ENCODE measurements around the gene CDK5RAP1. TPM values are rescaled to one million over a fixed set of nuclear protein-coding genes. Genes with fewer than 3 reads are reported as not detected.
A peak's percentile ranks its signal among the peaks of the same experiment; 100 is the strongest.

The CDK5RAP1 gene
- total RNA-seq, 4 donors from 2014 or later = 11.6 to 45.0 (median 22.4) TPM

DNA sequence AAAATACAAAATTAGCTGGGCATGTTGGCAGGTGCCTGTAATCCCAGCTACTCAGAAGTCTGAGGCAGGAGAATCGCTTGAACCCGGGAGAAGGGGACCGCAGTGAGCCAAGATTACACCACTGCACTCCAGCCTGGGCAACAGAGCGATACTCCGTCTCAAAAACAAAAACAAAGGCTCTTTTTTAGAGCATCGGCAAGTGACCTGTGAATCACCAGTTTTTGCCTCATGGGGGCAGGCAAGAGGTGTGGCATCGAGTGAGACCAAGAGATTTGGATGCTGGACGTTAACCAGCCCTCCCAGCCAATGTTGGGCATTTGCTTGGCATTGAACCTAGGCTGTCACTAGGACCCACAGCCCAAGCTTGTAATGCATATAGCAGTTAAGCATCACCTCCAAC lies 14.6 kb upstream of the CDK5RAP1 start:
- Histone ChIP-seq H3K4me1 (peaks cover 0 to 7% (median 0%) of the 10 kb centered on the region in 3 donors), H3K36me3 (peaks cover 0 to 52% of the 10 kb centered on the region in 2 donors), H3K27me3 (no peaks in the 10 kb centered on the region), H3K9me3 (no peaks in the 10 kb centered on the region), H3K4me3 (no peak overlapping the region), H3K27ac (no peak overlapping the region)
- no peak for TF ChIP-seq EP300 (IDR thresholded peaks at IDR 0.05)
- no peak for TF ChIP-seq POLR2AphosphoS5 (IDR thresholded peaks at IDR 0.05)
- TF ChIP-seq, protein P1, sequence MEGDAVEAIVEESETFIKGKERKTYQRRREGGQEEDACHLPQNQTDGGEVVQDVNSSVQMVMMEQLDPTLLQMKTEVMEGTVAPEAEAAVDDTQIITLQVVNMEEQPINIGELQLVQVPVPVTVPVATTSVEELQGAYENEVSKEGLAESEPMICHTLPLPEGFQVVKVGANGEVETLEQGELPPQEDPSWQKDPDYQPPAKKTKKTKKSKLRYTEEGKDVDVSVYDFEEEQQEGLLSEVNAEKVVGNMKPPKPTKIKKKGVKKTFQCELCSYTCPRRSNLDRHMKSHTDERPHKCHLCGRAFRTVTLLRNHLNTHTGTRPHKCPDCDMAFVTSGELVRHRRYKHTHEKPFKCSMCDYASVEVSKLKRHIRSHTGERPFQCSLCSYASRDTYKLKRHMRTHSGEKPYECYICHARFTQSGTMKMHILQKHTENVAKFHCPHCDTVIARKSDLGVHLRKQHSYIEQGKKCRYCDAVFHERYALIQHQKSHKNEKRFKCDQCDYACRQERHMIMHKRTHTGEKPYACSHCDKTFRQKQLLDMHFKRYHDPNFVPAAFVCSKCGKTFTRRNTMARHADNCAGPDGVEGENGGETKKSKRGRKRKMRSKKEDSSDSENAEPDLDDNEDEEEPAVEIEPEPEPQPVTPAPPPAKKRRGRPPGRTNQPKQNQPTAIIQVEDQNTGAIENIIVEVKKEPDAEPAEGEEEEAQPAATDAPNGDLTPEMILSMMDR (IDR thresholded peaks at IDR 0.05) = peak in 3 of 4 experiments; percentile 15 to 41 (median 27)
- no peak for TF ChIP-seq POLR2A (IDR thresholded peaks at IDR 0.05)
- no peak for ATAC-seq
- whole genome bisulfite sequencing, 2 donors (ENCODE audit: low coverage in 1 of 2) = 43 to 56% methylated on average over 4 to 6 of the region's 8 CpGs

DNA sequence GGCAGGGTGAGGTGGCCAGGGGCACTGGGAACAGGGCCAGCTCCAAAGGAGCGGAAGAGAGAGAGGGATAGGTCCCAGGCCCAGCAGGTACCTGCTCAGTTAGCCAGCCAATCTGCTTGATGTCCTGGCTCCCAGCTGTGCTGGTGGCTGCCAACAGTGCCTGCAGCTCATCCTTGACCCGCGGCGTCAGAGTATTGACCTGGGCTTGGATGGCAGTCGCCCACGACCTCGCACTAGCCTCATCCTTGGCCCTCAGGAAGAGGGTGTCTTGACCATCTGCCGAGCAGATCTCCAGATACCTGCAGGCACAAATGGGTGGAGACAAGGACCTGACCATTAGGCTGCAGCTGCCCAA lies 11.1 kb upstream of the CDK5RAP1 start:
- Histone ChIP-seq H3K27me3 (no peaks in the 10 kb centered on the region), H3K36me3 (peaks cover 0 to 82% of the 10 kb centered on the region in 2 donors), H3K4me3 (no peak overlapping the region), H3K9me3 (no peaks in the 10 kb centered on the region), H3K4me1 (peaks cover 0 to 7% (median 0%) of the 10 kb centered on the region in 3 donors), H3K27ac (no peak overlapping the region)
- TF ChIP-seq, protein P1 (IDR thresholded peaks at IDR 0.05) = no peak
- no peak for TF ChIP-seq EP300 (IDR thresholded peaks at IDR 0.05)
- TF ChIP-seq POLR2AphosphoS5 (IDR thresholded peaks at IDR 0.05) = no peak
- TF ChIP-seq POLR2A (IDR thresholded peaks at IDR 0.05) = no peak
- 86 to 100% methylated on average over 1 of the region's 8 CpGs for WGBS, 2 donors (ENCODE audit: low coverage in 1 of 2)
- no peak for ATAC-seq

DNA sequence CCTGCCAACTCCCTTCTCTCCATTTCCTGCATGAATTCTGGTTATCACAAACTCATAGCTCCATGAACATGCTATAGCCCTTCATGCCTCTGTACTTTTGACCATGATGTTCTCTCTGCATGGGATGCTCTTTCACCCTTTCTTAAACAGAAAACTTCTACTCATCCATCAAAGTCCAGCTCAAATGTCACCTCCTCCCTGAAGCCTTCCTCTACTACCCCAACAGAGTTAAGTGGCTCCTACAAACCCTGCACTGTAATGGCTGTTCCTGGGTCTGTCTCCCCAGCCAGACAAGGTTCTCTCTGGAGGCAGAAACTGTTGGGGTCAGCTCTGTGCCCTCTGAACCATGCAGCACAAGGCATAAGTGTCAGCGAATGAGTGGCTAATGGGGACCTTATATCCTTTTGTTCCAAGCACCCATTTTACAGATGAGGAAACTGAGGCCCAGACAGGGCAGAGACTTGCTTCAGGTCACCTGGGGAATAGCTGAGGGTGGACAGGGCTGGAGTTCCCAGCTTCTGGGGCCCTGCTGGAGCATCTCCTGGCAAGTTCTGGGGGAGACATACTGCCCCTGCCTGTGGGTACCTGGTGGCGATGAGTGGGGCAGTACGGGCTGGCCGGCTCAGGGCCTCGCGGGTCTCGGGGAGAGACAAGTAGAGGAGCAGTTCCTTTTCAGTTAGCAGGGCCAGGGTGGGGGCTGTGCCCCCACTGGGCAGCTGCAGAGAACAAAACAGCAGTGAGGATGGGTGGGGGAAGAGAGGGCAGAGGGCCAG lies 10.6 kb upstream of the CDK5RAP1 start:
- Histone ChIP-seq H3K27me3 (no peaks in the 10 kb centered on the region), H3K27ac (no peak overlapping the region), H3K9me3 (no peaks in the 10 kb centered on the region), H3K4me1 (peaks cover 0 to 7% (median 0%) of the 10 kb centered on the region in 3 donors), H3K4me3 (no peak overlapping the region), H3K36me3 (peaks cover 0 to 82% of the 10 kb centered on the region in 2 donors)
- TF ChIP-seq, protein P1 (IDR thresholded peaks at IDR 0.05) = no peak
- no peak for TF ChIP-seq EP300 (IDR thresholded peaks at IDR 0.05)
- TF ChIP-seq POLR2A (IDR thresholded peaks at IDR 0.05) = no peak
- TF ChIP-seq POLR2AphosphoS5 (IDR thresholded peaks at IDR 0.05) = no peak
- ATAC-seq = no peak
- WGBS, 2 donors (ENCODE audit: low coverage in 1 of 2) = 93% methylated on average over 5 of the region's 7 CpGs; no CpG with 5 or more reads in 1 of the 2 donors

DNA sequence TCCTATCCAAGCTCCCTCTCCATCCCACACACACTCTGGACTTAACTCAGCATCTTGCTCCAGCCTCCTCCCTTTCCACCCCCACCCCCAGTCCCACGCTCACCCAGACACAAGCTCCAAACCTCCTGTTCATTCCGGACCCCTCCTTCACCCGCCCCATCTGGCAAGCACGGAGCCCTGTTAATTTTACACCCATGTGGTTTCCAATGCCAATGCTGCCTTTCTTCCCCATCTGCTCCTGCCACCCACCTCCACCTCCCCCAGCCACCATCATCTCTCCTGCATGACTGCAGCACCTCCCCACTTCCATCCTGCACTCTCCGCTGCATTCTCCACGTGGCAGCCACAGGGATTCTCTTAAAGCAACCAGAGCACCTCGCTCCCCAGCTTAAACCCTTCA lies 9.9 kb upstream of the CDK5RAP1 start:
- Histone ChIP-seq H3K4me3 (no peak overlapping the region), H3K9me3 (no peaks in the 10 kb centered on the region), H3K27me3 (no peaks in the 10 kb centered on the region), H3K27ac (no peak overlapping the region), H3K4me1 (peaks cover 0 to 6% (median 0%) of the 10 kb centered on the region in 3 donors), H3K36me3 (peaks cover 0 to 82% of the 10 kb centered on the region in 2 donors)
- 74 to 95% methylated on average over 5 to 6 of the region's 7 CpGs for WGBS, 2 donors (ENCODE audit: low coverage in 1 of 2)
- no peak for ATAC-seq
- TF ChIP-seq POLR2A (IDR thresholded peaks at IDR 0.05) (no peak), EP300 (IDR thresholded peaks at IDR 0.05) (no peak), POLR2AphosphoS5 (IDR thresholded peaks at IDR 0.05) (no peak)
- TF ChIP-seq, protein P1 (IDR thresholded peaks at IDR 0.05) = no peak
